Osteocyte (in vitro differentiated cells): ENCODE measurements around the gene SGPL1. TPM values are rescaled to one million over a fixed set of nuclear protein-coding genes. Genes with fewer than 3 reads are reported as not detected.

Source experiments
- DNase-seq: peaks from one replicate; pipeline ENCODE4 v3.0.0; 2021; ENCODE audit warnings: mixed read lengths; ENCODE audit not compliant: unreplicated experiment; ENCODE audit errors: extremely low spot score
- H3K27ac Mint-ChIP-seq: one replicate; pipeline ENCODE4 v1.8.0; 2021; ENCODE audit warnings: mild to moderate bottlenecking, mixed read lengths; ENCODE audit not compliant: unreplicated experiment
- H3K27me3 Mint-ChIP-seq: one replicate; pipeline ENCODE4 v1.8.0; 2021; ENCODE audit warnings: mixed read lengths; ENCODE audit not compliant: unreplicated experiment
- H3K36me3 Mint-ChIP-seq: one replicate; pipeline ENCODE4 v1.8.0; 2021; ENCODE audit warnings: mixed read lengths; ENCODE audit not compliant: unreplicated experiment
- H3K4me1 Mint-ChIP-seq: one replicate; pipeline ENCODE4 v1.8.0; 2021; ENCODE audit warnings: mixed read lengths; ENCODE audit not compliant: unreplicated experiment
- H3K4me3 Mint-ChIP-seq: one replicate; pipeline ENCODE4 v1.8.0; 2021; ENCODE audit warnings: mild to moderate bottlenecking, moderate library complexity, mixed read lengths; ENCODE audit not compliant: unreplicated experiment
- H3K9me3 Mint-ChIP-seq: one replicate; pipeline ENCODE4 v1.8.0; 2021; ENCODE audit warnings: mixed read lengths; ENCODE audit not compliant: unreplicated experiment
- total RNA-seq: library from RNA; stranded (reverse); gene quantifications from 2 replicates; pipeline ENCODE4 v1.2.1, GENCODE V29; 2021
- TF ChIP-seq, protein P1 (sequence below): fragments of 200-600 bp; sonication (generic); IDR thresholded peaks from 2 replicates; pipeline ENCODE4 v1.5.0; 2021; ENCODE audit warnings: antibody characterized with exemption, mild to moderate bottlenecking, moderate library complexity

Gene SGPL1
- total RNA-seq, 1 donor from 2014 or later = 58.1 TPM

DNA sequence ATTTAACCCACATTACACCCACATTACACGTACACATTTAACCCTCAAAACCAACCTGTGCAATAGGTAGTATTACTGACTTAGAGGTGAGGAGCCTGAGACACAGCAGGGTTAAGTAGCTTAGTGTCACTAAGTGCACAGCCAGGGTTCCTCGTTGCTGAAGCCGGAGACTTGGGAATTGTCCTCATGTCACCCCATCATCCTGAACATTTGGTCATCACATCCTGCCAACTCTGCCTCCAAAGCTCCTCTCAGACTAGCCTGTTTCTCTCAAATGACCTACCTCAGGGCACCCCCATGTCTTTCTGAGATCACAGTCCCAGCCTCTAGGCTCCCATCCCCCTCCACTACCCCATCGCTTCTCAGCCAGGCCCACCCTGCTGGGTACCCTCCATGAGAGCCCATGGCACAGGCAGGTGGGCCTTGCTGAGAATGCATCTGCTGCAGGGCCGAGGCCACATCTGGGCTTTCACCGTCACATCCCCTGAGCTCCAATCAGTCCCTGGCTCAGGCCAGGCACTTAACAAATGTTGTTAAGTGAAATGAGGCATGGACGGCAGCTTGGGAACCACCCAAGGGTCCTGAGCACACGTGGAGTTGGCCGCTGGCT is 93.7 kb downstream of the SGPL1 start:
- Mint-ChIP-seq H3K36me3 (no peaks in the 10 kb centered on the region), H3K27me3 (peaks cover 45% of the 10 kb centered on the region), H3K4me3 (no peak overlapping the region), H3K9me3 (no peaks in the 10 kb centered on the region), H3K27ac (no peak overlapping the region), H3K4me1 (no peaks in the 10 kb centered on the region)
- TF ChIP-seq, protein P1, sequence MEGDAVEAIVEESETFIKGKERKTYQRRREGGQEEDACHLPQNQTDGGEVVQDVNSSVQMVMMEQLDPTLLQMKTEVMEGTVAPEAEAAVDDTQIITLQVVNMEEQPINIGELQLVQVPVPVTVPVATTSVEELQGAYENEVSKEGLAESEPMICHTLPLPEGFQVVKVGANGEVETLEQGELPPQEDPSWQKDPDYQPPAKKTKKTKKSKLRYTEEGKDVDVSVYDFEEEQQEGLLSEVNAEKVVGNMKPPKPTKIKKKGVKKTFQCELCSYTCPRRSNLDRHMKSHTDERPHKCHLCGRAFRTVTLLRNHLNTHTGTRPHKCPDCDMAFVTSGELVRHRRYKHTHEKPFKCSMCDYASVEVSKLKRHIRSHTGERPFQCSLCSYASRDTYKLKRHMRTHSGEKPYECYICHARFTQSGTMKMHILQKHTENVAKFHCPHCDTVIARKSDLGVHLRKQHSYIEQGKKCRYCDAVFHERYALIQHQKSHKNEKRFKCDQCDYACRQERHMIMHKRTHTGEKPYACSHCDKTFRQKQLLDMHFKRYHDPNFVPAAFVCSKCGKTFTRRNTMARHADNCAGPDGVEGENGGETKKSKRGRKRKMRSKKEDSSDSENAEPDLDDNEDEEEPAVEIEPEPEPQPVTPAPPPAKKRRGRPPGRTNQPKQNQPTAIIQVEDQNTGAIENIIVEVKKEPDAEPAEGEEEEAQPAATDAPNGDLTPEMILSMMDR = no peak
- DNase-seq = no peak

DNA sequence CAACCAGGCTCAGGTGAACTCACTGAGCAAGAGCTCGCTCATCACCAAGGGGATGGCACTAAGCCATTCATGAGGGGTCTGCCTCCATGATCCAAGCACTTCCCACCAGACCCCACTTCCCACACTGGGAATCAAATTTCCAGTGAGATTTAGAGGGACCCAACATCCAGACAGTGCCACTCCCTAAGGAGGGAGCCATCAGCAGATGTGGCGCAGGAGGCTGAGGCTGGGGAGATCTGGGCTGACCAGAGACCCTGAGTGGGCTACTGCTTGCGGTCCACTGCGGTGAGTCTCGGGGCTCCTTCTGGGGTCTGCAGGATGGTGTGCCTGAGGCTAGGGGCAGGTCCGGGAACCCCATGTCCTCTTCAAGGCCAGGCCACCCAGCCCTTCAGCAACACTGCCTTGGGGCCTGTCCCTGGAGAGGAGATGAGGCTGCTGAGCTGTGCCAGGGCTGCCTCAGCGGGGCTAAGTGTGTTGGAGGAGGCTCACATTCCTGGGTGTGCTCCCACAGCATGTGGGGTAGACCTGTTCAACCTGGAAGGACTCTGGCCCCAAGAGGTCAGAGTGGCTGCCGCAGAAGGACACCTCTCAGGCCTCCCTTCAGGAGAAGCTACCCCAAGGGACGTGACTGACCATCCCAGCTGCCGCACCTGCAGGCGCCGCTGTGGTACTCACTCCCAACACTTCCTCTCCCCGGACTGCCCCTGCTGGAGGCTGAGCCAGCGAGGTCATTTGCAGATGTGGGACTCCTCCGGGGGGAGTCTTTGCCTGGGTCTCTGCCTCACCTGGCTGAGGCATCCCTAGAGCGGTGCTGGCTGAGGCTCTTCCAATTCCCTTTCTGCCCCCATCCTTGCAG is 95.0 kb downstream of the SGPL1 start:
- H3K4me1 Mint-ChIP-seq = no peaks in the 10 kb centered on the region
- no peaks in the 10 kb centered on the region for H3K36me3 Mint-ChIP-seq
- no peak overlapping the region for H3K27ac Mint-ChIP-seq
- H3K4me3 Mint-ChIP-seq = no peak overlapping the region
- peaks cover 53% of the 10 kb centered on the region for H3K27me3 Mint-ChIP-seq
- no peaks in the 10 kb centered on the region for H3K9me3 Mint-ChIP-seq
- no peak for DNase-seq
- TF ChIP-seq, protein P1 = no peak

DNA sequence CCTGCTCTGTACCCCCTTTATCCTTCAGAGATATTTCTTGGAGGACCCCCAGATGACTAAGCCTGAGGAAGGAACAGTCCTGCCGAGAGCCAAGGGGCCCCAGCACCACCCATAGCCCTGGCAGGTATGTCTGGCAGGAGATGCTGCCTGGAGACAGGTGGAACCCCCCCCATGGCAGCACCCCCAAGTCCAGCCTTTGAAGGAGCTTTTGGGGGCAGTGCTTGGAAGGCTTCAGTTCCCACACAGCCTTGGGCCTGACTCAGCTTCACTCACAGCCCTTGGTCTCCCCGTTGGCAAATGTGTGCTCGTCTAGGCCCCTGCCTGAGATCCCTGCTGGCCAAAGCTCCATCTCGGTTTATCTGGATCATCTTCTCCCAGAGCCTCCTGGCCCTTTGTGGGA is 95.6 kb downstream of the SGPL1 start:
- no peaks in the 10 kb centered on the region for H3K36me3 Mint-ChIP-seq
- TF ChIP-seq, protein P1 = no peak
- DNase-seq = no peak
- no peak overlapping the region for H3K27ac Mint-ChIP-seq
- H3K9me3 Mint-ChIP-seq = no peaks in the 10 kb centered on the region
- no peaks in the 10 kb centered on the region for H3K4me1 Mint-ChIP-seq
- H3K27me3 Mint-ChIP-seq = peaks cover 56% of the 10 kb centered on the region
- no peak overlapping the region for H3K4me3 Mint-ChIP-seq

DNA sequence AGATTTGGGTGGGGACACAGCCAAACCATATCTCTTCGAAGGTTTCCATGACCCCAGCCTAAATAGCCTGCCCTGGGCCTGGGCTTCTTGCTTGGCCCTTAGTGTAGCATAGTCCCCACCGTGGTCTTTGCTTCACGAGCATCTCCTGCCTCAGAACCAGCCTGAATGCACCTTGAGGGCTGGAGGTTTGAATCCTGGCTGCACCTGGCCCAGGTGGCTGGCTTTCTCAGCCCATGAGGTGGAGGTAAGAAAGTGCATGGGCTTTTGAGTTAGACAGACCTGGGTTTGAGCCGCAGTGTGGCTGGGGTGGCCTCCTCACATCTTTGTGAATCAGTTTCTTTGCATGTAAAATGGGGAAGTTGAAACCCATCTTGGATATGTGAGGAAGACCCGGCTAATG is 96.8 kb downstream of the SGPL1 start:
- no peak for DNase-seq
- Mint-ChIP-seq H3K27me3 (peaks cover 56% of the 10 kb centered on the region), H3K36me3 (no peaks in the 10 kb centered on the region), H3K9me3 (no peaks in the 10 kb centered on the region), H3K27ac (no peak overlapping the region), H3K4me1 (no peaks in the 10 kb centered on the region), H3K4me3 (no peak overlapping the region)
- TF ChIP-seq, protein P1 = no peak

DNA sequence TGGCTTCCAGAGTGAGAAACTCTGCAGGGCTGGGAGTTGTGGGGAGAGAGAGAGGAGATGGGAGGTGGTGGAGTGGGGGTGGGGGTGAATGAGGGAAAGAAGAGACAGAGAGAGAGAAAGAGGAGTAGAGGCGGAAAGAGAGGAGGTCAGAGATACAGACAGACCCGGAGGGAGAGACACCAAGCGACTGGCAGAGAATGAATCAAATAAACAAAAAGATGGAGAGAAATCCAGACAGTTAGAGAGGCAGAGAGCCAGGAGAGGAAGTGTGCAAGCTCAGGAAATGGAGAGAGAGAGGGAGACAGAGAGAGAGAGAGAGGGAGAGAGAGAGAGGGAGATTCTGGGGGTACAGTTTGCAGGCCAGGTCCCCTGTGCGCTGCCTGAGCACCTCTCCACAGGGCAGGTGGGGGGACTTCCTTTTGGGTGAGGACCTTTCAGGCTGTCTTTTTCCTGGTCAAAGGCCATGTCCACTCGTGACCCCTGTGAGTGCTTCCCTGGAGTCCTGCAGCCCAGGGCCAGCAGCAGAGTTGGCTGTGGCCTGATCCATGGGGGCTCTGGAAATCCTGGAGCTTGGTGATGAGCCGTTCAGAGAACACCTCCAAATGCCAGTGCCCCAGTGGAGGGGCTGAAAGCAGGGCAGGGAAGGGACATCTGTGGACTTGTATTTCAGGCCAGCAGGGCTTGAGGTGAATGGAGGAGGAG is 97.6 kb downstream of the SGPL1 start:
- Mint-ChIP-seq H3K27me3 (peaks cover 56% of the 10 kb centered on the region), H3K9me3 (no peaks in the 10 kb centered on the region), H3K36me3 (no peaks in the 10 kb centered on the region), H3K4me3 (no peak overlapping the region), H3K27ac (peak overlapping the region; percentile 37), H3K4me1 (no peaks in the 10 kb centered on the region)
- no peak for DNase-seq
- TF ChIP-seq, protein P1 = no peak
